ENCODE measurements around the gene NCAPG2. TPM values are rescaled to one million over a fixed set of nuclear protein-coding genes. Genes with fewer than 3 reads are reported as not detected.

The NCAPG2 gene
- total RNA-seq, 1 donor: 35.0 TPM

GRCh38 chr7:158587162-158588084 lies 117.2 kb downstream of the NCAPG2 start, which contains the start of gene PTPRN2:
TSS of gene PTPRN2 (minus strand) at chr7:158587823.
- H3K4me3 ChIP-seq (ENCODE audit: low read depth, low read length): peak within 1 kb of the TSS; percentile 54
- DNase-seq (ENCODE audit: low read depth): peak; percentile 39
- no peak for TF ChIP-seq CTCF (IDR thresholded peaks at IDR 0.05; ENCODE audit: insufficient read depth, low read length)

GRCh38 chr7:158586499-158587161 lies 118.0 kb downstream of the NCAPG2 start:
- TF ChIP-seq CTCF (IDR thresholded peaks at IDR 0.05; ENCODE audit: insufficient read depth, low read length): no peak
- H3K4me3 ChIP-seq (ENCODE audit: low read depth, low read length): no peak overlapping the region
- no peak for DNase-seq (ENCODE audit: low read depth)

- no peak for DNase-seq (ENCODE audit: low read depth)
- H3K4me3 ChIP-seq (ENCODE audit: low read depth, low read length): no peak overlapping the region
- TF ChIP-seq CTCF (IDR thresholded peaks at IDR 0.05; ENCODE audit: insufficient read depth, low read length): no peak
Measured at GRCh38 chr7:158585721-158586498, 118.7 kb downstream of the NCAPG2 start.

GRCh38 chr7:158584407-158584806 lies 120.2 kb downstream of the NCAPG2 start:
- no peak for TF ChIP-seq CTCF (IDR thresholded peaks at IDR 0.05; ENCODE audit: insufficient read depth, low read length)
- DNase-seq (ENCODE audit: low read depth): no peak
- H3K4me3 ChIP-seq (ENCODE audit: low read depth, low read length): no peak overlapping the region

- TF ChIP-seq CTCF (IDR thresholded peaks at IDR 0.05; ENCODE audit: insufficient read depth, low read length): no peak
- DNase-seq (ENCODE audit: low read depth): no peak
- no peak overlapping the region for H3K4me3 ChIP-seq (ENCODE audit: low read depth, low read length)
Measured at GRCh38 chr7:158583810-158584209, 120.8 kb downstream of the NCAPG2 start.

- TF ChIP-seq CTCF (IDR thresholded peaks at IDR 0.05; ENCODE audit: insufficient read depth, low read length): no peak
- no peak overlapping the region for H3K4me3 ChIP-seq (ENCODE audit: low read depth, low read length)
- no peak for DNase-seq (ENCODE audit: low read depth)
Measured at GRCh38 chr7:158583143-158583542, 121.5 kb downstream of the NCAPG2 start.
